ENCODE results near the gene NEK9.
A peak's percentile ranks its signal among the peaks of the same experiment; 100 is the strongest.
"Not testable (repeated sequence)": the region's sequence is repeated elsewhere in the genome, so short reads cannot be mapped to it uniquely, and the experiment has no call there.

The NEK9 gene

DNA sequence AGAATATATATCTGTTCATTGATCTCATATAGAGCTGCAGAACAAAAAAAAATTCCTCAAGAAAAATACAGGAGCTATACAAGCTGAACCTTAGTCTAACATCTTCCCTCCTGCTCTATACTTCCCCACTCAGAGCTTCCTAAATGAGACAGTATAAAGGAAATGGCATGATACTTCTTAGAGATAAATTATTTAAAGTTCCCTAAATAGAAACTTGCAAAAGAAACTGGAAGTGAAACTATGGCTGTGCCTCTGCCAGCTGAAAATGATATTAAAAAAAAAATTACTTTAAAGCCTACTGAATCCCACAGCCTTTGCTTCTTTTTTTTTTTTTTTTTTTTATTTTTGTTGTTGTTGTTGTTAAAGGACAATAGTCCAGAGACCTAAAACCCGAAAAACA lies 11.6 kb upstream of the NEK9 start:
- FAIRE-seq (no peak), DNase-seq (ENCODE audit: insufficient read length, low spot score) (no peak)
- TF ChIP-seq POLR2A (IDR thresholded peaks at IDR 0.05; ENCODE audit: low read depth, low read length): no peak

DNA sequence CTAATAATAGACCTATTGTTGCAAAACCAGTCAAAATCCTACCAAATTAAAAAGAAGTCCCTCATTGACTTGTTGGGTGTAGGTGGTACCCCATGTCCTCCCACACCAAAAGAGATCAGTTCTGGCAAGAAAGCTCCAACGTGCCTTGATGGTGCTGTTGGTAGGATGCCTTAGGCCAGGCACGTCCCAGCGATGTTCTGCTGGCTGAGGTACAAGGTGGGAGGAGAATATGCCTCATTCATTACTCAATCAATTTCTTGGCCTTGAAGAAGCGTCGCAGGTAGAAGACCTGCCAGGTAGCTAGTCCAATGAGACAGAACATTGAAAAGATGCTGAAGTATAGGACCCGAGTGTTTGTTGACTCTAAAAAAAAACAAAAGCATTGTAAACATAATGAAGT lies 7.8 kb upstream of the NEK9 start:
- TF ChIP-seq POLR2A (IDR thresholded peaks at IDR 0.05; ENCODE audit: low read depth, low read length): no peak
- FAIRE-seq (no peak), DNase-seq (ENCODE audit: insufficient read length, low spot score) (no peak)

DNA sequence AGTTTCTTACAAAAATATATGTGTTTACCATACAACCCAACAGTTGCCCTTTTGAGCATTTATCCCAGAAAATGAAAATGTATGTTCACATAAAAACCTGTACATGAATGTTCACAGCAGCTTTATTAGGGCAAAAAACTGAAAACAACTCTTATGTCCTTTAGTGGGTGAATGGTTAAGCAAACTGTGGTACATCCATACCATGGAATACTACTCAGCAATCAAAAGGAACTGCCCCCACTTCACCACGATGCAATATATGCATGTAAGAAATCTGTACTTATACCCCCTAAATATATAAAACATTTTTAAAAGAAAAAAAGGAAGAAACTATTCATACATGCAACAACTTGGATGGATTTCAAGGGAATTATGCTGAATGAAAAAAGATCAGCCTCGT lies 6.7 kb upstream of the NEK9 start:
- no peak for DNase-seq (ENCODE audit: insufficient read length, low spot score)
- no peak for FAIRE-seq
- TF ChIP-seq POLR2A (IDR thresholded peaks at IDR 0.05; ENCODE audit: low read depth, low read length): no peak

DNA sequence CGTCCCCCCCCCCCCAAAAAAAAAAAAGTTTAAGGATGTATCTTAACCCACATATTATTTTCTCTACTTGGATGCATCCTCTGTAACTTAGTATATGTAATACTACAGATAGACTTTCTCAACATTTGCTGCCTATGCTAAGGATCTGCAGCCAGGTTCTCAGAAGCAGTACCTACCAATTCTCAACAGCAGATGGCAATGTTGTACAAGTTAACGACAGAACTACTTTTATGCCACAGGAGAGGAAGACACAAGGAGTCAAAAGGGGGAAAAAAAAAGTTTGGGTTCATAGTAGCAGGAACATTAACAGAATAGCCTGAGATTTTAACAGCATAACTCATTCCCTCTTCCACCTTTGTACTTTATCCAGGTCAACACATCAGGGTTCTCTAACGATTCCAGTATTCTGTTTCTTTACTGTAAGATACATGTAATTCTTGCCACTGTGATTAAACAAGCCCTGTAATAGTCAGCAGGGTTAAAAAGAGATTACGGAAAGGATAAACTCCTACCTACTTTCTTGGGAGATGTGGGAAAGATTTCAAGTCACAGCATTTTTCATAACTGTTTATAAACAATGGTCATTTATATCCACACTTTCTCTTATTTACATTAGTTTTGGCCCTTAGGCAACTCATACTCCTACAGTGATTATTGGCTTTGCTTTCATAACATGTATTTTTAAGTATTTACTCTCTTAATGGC lies 5.7 kb upstream of the NEK9 start:
- TF ChIP-seq POLR2A (IDR thresholded peaks at IDR 0.05; ENCODE audit: low read depth, low read length): no peak
- FAIRE-seq: peak; percentile 99
- DNase-seq (ENCODE audit: insufficient read length, low spot score): no peak

DNA sequence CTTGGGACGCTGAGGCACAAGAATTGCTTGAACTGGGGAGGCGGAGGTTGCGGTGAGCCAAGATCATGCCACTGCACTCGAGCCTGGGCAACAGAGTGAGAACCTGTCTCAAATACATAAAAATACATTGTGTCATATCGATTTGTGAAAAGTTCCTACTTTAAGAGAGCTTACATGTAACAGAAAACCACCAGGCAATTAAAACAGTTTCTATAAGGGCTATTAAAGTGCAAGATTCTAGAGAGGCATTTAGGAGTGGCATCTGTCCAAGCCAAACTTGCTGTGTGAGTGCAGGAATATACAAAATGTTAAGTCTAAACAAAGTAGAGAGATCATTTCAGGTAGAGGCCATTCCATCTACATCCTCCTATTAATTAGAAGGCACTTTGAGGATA lies 1.7 kb upstream of the NEK9 start:
- no peak for TF ChIP-seq POLR2A (IDR thresholded peaks at IDR 0.05; ENCODE audit: low read depth, low read length)
- DNase-seq (ENCODE audit: insufficient read length, low spot score) (no peak), FAIRE-seq (no peak)

DNA sequence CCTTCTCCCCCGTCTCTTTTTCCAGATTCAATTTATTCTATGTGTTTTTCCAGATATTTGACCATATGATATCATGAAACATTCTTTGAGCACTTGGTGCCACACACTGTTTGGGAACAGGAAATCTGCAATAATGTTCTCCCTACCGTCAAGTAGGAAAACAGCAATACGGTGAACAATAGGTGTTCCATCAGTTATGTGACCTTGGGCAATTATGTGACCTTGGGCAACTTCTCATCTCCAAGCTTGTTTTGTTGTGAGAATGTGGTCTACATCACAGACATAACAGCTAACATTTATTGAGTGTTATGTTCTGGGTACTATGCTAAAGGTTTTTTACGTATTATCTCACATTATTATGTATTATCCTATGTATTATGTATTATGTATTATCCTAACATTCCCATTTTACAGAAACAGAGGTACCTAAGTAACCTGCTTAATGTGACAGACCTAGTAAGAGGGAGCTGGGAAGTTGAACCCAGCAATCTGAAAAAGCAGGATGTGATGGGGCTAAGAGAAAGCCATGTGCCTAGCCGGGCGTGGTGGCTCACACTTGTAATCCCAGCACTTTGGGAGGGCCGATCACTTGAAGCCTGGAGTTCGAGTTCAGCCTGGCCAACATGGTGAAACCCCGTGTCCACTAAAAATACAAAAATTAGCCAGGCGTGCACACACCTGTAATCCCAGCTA lies 1.2 kb upstream of the NEK9 start:
- no peak for DNase-seq (ENCODE audit: insufficient read length, low spot score)
- TF ChIP-seq POLR2A (IDR thresholded peaks at IDR 0.05; ENCODE audit: low read depth, low read length): no peak
- FAIRE-seq: no peak

DNA sequence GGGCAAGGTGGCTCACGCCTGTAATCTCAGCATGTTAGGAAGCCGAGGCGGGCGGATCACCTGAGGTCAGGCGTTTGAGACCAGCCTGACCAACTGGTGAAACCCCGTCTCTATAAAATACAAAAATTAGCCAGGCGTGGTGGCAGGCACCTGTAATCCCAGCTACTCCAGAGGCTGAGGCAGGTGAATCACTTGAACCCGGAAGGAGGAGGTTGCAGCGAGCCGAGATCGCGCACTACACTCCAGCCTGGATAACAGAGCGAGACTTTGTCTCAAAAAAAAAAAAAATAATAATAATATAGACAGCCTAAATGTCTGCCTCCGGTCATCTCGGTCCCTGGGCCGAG lies 599 bp upstream of the NEK9 start:
- FAIRE-seq; DNase-seq (ENCODE audit: insufficient read length, low spot score): not testable (repeated sequence)

DNA sequence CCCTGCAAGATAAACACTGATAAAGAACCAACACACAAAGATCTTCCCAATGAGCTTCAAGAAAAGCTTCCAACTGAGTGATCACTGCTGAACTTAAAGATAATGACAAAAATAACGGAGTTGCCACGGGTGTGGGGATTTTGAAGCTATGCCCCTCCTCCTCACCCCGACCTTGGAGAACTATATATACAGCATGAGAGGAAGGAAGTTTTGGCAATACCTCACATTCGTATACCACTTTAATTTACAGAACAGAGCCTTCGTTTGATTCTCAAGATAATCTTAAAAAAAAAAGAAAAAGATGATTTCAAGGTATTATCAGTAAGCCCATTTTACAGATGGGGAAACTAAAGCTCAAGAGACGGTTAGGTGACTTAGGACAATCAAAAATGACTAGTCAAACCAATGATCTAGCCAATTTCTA lies 715 bp downstream of the NEK9 start:
- FAIRE-seq (no peak), DNase-seq (ENCODE audit: insufficient read length, low spot score) (no peak)
- TF ChIP-seq POLR2A (IDR thresholded peaks at IDR 0.05; ENCODE audit: low read depth, low read length): no peak

DNA sequence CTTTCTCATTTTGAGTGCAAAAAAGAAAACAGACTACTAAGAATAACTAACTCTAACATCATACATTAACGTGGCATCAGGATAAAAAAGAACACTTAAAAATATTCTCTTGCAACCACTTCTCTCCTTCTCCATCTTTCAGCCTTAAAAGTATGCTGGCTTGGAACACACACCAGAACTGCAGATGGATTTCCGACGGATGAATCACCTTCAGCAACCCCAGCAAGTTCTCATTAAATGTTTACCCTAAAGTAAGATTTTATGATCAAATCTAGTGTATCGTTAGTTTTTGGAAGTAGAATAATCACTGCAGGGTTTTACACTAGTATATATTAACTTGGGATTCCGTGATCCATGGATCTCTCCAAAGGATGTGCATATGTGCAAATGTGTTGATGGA lies 1.2 kb downstream of the NEK9 start:
- TF ChIP-seq POLR2A (IDR thresholded peaks at IDR 0.05; ENCODE audit: low read depth, low read length): no peak
- DNase-seq (ENCODE audit: insufficient read length, low spot score) (no peak), FAIRE-seq (peak; percentile 64)

DNA sequence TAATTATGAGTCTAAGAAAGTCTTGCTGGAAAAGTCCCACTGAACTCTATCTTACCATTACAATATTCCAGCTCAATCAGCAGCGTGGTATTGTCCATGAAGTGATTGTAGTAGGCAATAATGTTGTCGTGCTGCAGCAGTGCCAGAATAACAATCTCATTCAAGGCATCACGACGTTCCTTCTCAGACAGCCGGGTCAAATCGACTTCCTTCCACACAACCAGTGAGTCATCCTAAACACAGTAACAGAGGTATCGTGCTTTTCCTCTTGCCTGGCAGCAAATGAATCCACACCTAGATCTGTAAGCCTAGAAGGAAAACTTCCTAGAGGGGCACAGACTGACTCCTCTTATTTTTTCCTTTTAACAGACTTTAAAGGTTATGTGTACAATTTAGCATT lies 2.9 kb downstream of the NEK9 start:
- FAIRE-seq: peak; percentile 84
- DNase-seq (ENCODE audit: insufficient read length, low spot score): peak; percentile 46
- TF ChIP-seq POLR2A (IDR thresholded peaks at IDR 0.05; ENCODE audit: low read depth, low read length): no peak

DNA sequence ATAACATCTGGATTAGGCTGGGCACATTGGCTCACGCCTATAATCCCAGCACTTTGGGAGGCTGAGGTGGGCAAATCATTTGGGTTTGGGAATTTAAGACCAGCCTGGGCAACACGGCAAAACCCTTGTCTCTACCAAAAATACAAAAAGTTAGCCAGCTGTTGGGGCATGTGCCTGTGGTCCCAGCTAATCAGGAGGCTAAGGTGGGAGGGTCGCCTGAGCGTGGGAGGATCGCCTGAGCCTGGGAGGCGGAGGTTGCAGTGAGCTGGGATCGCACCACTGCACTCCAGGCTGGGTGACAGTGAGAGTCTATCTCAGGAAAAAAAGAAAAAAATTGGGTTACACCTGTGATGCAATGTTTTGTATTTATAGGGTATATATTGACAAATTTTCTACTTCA lies 5.3 kb downstream of the NEK9 start:
- TF ChIP-seq POLR2A (IDR thresholded peaks at IDR 0.05; ENCODE audit: low read depth, low read length): no peak
- FAIRE-seq: no peak
- DNase-seq (ENCODE audit: insufficient read length, low spot score): no peak

DNA sequence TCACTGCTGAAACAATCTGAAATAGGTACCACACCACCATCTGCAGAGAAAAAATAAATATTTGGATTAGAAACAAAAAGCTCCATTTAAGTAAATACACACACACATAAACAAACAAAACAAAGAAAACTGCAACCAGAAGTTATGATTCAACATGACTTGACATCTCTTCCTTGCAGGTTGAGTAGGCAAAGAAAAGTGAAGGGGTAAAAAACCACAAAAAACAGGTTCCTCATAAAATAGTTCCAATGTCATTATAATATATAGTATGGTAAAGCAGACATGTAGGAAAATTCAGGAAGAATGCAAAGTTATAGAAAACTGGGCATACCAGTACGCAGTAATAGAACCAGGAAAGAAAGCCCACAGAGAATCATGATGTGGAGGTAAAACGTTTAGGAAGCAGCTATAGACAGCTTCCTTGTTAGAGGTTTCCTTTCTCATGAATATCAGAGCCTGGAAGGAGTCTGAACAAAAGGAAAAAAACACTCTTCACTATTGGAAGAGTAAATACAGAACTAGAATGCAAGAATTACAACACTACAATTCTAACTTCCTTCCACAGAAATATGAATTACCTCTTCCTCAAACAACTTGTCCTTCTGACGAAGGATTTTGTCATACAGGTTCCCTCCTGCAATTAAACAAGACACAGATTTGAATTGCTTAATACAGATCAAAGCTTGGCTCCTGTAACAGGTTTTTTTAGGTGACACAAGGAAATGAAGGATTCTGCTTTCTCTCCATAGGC lies 6.1 kb downstream of the NEK9 start:
- DNase-seq (ENCODE audit: insufficient read length, low spot score) (no peak), FAIRE-seq (no peak)
- TF ChIP-seq POLR2A (IDR thresholded peaks at IDR 0.05; ENCODE audit: low read depth, low read length): no peak

DNA sequence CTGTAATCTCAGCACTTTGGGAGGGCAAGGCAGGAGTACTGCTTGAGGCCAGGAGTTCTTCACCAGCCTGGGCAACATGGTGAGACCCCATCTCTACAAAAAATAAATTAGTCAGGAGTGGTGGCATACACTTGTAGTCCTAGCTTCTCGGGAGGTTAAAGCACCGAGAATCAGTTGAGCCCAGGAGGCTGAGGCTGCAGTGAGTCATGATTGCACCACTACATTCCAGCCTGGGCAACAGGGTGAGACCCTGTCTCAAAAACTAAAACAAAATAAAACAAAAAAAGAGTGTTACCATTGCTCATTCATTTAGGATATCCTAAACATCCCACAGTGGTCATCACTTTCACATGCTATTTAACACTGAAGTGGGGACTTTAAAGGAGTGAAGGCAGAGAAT lies 7.8 kb downstream of the NEK9 start:
- DNase-seq (ENCODE audit: insufficient read length, low spot score): no peak
- FAIRE-seq: no peak
- TF ChIP-seq POLR2A (IDR thresholded peaks at IDR 0.05; ENCODE audit: low read depth, low read length): no peak

DNA sequence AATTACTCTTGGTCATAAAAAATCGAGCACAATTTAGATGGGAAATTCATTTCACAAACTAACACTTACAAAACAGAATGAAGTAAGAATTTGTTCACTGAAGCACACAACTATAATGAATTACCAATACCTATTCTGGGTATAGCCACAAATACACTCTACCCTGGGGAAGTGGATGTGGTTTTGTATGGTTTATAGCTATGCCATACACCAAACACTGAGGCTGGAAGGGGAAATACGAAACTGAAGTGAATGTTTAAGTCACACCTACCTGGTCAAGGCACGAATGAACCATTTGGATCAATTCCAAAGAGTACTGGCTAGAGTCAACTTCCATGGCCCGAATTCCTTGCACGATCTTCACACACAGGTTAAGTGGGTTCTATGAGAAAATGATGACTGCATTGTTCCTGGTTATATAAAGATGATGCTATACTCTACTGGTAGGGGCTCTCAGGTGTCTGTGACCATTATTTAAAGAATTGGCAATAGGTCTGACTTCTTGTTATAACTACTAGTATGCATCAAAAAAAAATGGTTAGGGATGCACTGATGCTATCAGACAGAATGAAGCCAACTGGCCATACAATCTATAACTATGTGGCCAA lies 12.8 kb downstream of the NEK9 start:
- no peak for TF ChIP-seq POLR2A (IDR thresholded peaks at IDR 0.05; ENCODE audit: low read depth, low read length)
- DNase-seq (ENCODE audit: insufficient read length, low spot score): no peak
- FAIRE-seq: no peak

Measured in H54 (cell line).